GM10248 (cell line): ENCODE results near the gene UXT.
"Not testable (repeated sequence)": the region's sequence is repeated elsewhere in the genome, so short reads cannot be mapped to it uniquely, and the experiment has no call there.

Experiments used
- CTCF ChIA-PET: fragments of 300-600 bp; sonication (Branson Sonifier 250); formaldehyde crosslinking; extraction: SDS; loops from one replicate; lab custom pipeline; 2021; ENCODE audit warnings: antibody characterized with exemption; lab: Yijun Ruan, JAX
- POLR2A ChIA-PET: fragments of 350-650 bp; sonication (Branson Sonifier 250); formaldehyde crosslinking; extraction: SDS; loops from one replicate; lab custom pipeline; 2020; ENCODE audit warnings: antibody characterized with exemption; lab: Yijun Ruan, JAX
- DNase-seq: peaks from one replicate; pipeline ENCODE4 v3.0.0; 2012; ENCODE audit errors: extremely low spot score
- TF ChIP-seq, protein P1 (sequence below): IDR thresholded peaks from 2 replicates; pipeline ENCODE4 v1.5.1; 2012; ENCODE audit warnings: mild to moderate bottlenecking, low read depth; ENCODE audit errors: extremely low read depth, missing control alignments, control extremely low read depth

Gene UXT

DNA sequence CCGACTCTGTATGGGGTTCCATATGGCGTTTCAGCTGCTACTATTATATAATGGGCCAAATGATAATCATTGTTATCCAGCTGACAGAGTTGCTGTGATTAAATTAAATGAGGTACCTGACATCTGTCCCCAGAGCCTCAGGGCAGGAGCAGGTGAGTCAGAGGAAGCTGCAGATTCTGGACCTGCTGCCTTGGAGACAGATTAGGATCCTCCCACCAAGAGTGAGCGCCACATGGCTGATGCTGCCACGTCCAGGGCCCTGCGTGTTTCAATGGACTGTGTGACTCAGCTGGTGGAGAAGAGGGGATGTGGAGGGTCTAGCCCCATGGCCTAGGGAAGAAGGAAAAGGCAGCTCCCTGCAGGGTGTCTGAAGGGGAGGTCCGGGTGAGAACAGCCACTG lies 28.3 kb upstream of the UXT start:
- CTCF ChIA-PET = no interaction called here

DNA sequence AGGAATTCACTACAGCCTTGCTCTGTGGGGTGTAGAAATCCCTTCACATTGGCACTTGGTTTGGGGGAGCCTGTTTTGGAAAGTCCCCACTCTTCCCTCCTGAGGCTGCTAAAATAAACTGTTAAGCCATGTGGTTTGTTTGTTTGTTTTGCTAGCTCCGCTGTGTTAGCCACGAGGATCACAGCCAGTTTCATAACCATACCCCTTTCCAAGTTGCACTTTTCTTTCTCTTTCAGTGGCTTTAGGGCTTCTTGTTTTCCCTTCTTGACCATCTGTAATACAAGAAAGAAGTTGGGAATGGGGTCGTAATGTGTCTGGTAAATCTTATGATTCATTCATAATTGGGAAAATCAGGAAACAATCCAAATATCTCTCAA lies 24.8 kb upstream of the UXT start:
- ChIA-PET POLR2A (no interaction called here), CTCF (no interaction called here)
- no peak for DNase-seq
- TF ChIP-seq, protein P1, sequence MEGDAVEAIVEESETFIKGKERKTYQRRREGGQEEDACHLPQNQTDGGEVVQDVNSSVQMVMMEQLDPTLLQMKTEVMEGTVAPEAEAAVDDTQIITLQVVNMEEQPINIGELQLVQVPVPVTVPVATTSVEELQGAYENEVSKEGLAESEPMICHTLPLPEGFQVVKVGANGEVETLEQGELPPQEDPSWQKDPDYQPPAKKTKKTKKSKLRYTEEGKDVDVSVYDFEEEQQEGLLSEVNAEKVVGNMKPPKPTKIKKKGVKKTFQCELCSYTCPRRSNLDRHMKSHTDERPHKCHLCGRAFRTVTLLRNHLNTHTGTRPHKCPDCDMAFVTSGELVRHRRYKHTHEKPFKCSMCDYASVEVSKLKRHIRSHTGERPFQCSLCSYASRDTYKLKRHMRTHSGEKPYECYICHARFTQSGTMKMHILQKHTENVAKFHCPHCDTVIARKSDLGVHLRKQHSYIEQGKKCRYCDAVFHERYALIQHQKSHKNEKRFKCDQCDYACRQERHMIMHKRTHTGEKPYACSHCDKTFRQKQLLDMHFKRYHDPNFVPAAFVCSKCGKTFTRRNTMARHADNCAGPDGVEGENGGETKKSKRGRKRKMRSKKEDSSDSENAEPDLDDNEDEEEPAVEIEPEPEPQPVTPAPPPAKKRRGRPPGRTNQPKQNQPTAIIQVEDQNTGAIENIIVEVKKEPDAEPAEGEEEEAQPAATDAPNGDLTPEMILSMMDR = no peak

More for the DNA sequence above, 28.3 kb upstream of the UXT start:
- no peak for DNase-seq
- POLR2A ChIA-PET = no interaction called here
- TF ChIP-seq, protein P1 = no peak

GRCh38 chrX:47683184-47683828 lies 24.3 kb upstream of the UXT start:
- ChIA-PET CTCF (no interaction called here), POLR2A (no interaction called here)
- DNase-seq = no peak
- TF ChIP-seq, protein P1 = no peak

DNA sequence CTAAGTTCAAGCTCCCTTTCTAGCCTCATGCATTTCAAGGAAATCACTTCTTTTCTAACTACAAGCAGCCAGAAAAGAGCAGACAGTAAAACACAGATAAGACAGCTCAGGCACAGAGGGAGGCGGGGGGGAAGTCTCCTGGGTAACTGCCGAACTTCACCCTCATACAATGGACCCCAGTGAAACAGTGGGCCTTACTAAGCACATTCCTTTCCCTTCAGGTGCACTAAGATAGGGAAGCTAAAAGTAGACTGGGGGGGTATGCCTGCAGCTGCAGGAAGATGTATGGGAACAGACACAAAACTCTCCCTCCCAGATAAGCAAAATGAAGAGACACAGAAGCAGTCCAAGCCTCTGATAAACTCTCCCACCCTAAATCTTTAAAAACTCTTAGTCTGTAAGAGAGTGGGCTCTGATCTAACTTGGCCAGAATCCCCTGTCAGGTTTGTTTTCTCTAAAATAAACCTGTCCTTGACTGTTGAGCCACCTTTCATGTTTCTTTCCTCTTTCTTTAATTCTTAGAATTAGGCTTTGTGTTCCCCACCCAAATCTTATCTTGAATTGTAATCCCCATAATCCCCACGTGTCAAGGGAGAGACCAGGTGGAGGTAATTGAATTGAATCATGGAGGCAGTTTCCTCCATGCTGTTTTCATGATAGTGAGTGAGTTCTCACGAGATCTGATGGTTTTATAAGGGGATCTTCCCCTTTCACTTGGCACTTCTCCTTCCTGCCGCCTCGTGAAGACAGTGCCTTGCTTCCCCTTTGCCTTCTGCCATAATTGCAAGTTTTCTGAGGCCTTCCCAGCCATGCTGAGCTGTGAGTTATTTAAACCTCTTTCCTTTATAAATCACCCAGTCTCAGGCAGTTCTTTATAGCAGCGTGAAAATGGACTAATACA lies 17.2 kb upstream of the UXT start:
- CTCF ChIA-PET, DNase-seq, POLR2A ChIA-PET: not testable (repeated sequence)

DNA sequence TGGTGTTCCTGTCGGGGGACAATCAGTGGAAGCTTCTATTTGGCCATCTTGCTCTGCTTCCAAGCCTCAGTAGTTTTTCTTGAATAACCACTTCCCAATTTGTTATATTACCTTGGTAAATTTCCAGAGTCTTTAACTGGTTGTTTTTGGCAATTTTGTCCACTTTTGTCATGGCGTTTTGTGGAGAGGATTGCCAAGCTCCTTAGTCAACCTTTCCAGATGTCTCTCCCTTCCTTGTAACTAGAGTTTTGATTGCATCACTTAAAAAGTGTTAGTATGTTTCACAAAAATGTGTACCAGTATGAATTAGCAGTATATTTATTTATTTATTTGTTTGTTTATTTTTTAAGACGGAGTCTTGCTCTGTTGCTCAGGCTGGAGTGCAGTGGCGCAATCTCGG lies 15.8 kb upstream of the UXT start:
- DNase-seq = no peak
- TF ChIP-seq, protein P1 = no peak
- ChIA-PET CTCF (no interaction called here), POLR2A (no interaction called here)

- DNase-seq, CTCF ChIA-PET, POLR2A ChIA-PET: not testable (repeated sequence)
Measured at GRCh38 chrX:47665797-47666196, 6.8 kb upstream of the UXT start.

DNA sequence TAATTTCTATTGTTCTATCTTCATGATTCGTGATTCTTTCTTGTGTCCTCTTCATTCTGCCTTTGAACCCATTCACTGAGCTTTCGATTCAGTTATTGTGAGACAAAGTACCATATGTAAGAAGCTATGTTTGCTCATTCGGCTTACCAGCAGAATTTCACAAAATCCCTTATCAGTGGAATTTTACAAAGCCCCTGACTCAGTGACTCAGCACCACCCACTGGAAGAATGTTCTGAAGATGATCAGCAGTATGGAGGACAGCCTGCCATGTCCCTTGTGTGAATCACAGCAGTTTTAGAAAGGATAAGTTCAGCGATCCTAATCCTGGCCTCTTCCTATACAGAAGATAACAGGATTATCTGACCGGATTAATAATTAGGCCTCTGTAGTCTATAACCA lies 5.8 kb upstream of the UXT start:
- POLR2A ChIA-PET = no interaction called here
- CTCF ChIA-PET = no interaction called here
- TF ChIP-seq, protein P1 = no peak
- DNase-seq = no peak
